ENCODE data around the gene BHLHE40. TPM values are rescaled to one million over a fixed set of nuclear protein-coding genes. Genes with fewer than 3 reads are reported as not detected.

Gene BHLHE40
- total and polyA plus RNA-seq, 2 donors = 21.9 to 30.1 TPM

DNA sequence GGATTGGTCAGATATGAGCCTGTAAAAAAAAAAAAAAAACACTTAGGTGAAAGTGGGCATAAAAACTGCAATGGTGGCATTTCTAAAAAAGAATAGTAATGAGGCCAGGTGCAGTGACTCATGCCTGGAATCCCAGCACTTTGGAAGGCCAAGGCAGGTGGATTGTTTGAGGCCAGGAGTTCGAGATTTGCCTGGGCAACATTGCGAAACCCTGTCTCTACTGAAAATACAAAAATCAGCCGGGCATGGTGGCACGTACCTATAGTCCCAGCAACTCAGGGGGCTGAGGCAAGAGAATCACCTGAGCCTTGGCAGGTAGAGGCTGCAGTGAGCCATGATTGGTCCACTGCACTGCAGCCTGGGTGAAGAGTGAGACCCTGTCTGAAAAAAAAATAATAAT is 38.3 kb upstream of the BHLHE40 start:
- H3K4me3 ChIP-seq (ENCODE audit: low read length in 2 of 2) = no peak overlapping the region
- no peaks in the 10 kb centered on the region for H3K4me1 ChIP-seq (ENCODE audit: control insufficient read depth in 2 of 2, insufficient read depth in 2 of 2, low read length in 2 of 2)
- no peaks in the 10 kb centered on the region for H3K9me3 ChIP-seq (ENCODE audit: control insufficient read depth in 2 of 2, insufficient read depth in 1 of 2, low read length in 1 of 2)
- H3K36me3 ChIP-seq (ENCODE audit: control insufficient read depth in 2 of 2, insufficient read depth in 2 of 2, low read length in 1 of 2) = no peaks in the 10 kb centered on the region
- no peak overlapping the region for H3K27ac ChIP-seq (ENCODE audit: low read depth in 1 of 2, low read length in 1 of 2)
- H3K27me3 ChIP-seq (ENCODE audit: control insufficient read depth in 2 of 2, insufficient read depth in 1 of 2, low read length in 1 of 2) = no peaks in the 10 kb centered on the region
- 98% methylated on average over 4 of the region's 4 CpGs for WGBS
- no peak for DNase-seq (ENCODE audit: low read depth in 6 of 9, low spot score in 9 of 9)

DNA sequence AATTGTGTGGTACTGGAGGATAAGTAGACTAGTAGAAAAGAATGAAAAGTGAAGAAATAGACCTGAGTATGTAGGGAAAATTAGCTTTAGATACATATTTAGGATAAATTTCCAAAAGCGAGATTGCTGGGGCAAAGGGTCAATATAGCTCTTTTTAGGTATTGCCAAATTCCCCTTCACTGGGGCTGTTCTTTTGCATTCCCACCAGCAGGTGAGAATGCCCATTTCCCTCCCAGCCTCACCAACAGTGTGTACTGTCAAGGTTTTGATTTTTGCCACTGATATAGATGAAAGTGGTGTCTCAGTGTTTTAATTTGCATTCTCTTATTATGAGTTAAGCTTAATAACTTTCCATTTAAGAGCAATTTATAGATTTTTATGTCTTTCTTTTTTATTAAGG is 35.7 kb upstream of the BHLHE40 start:
- no peaks in the 10 kb centered on the region for H3K9me3 ChIP-seq (ENCODE audit: control insufficient read depth in 2 of 2, insufficient read depth in 1 of 2, low read length in 1 of 2)
- no peaks in the 10 kb centered on the region for H3K27me3 ChIP-seq (ENCODE audit: control insufficient read depth in 2 of 2, insufficient read depth in 1 of 2, low read length in 1 of 2)
- DNase-seq (ENCODE audit: low read depth in 6 of 9, low spot score in 9 of 9) = no peak
- H3K4me1 ChIP-seq (ENCODE audit: control insufficient read depth in 2 of 2, insufficient read depth in 2 of 2, low read length in 2 of 2) = no peaks in the 10 kb centered on the region
- no peak overlapping the region for H3K27ac ChIP-seq (ENCODE audit: low read depth in 1 of 2, low read length in 1 of 2)
- H3K36me3 ChIP-seq (ENCODE audit: control insufficient read depth in 2 of 2, insufficient read depth in 2 of 2, low read length in 1 of 2) = no peaks in the 10 kb centered on the region
- WGBS = 97% methylated on average over 1 of the region's 1 CpG
- H3K4me3 ChIP-seq (ENCODE audit: low read length in 2 of 2) = no peak overlapping the region

GRCh38 chr3:4945324-4945723 is 33.9 kb upstream of the BHLHE40 start:
- Histone ChIP-seq H3K9me3 (ENCODE audit: control insufficient read depth in 2 of 2, insufficient read depth in 1 of 2, low read length in 1 of 2) (no peaks in the 10 kb centered on the region), H3K36me3 (ENCODE audit: control insufficient read depth in 2 of 2, insufficient read depth in 2 of 2, low read length in 1 of 2) (no peaks in the 10 kb centered on the region), H3K4me1 (ENCODE audit: control insufficient read depth in 2 of 2, insufficient read depth in 2 of 2, low read length in 2 of 2) (no peaks in the 10 kb centered on the region), H3K4me3 (ENCODE audit: low read length in 2 of 2) (no peak overlapping the region), H3K27me3 (ENCODE audit: control insufficient read depth in 2 of 2, insufficient read depth in 1 of 2, low read length in 1 of 2) (no peaks in the 10 kb centered on the region), H3K27ac (ENCODE audit: low read depth in 1 of 2, low read length in 1 of 2) (no peak overlapping the region)
- no peak for DNase-seq (ENCODE audit: low read depth in 6 of 9, low spot score in 9 of 9)
- WGBS = 97% methylated on average over 10 of the region's 10 CpGs

GRCh38 chr3:4947028-4947427 is 32.2 kb upstream of the BHLHE40 start:
- Histone ChIP-seq H3K27me3 (ENCODE audit: control insufficient read depth in 2 of 2, insufficient read depth in 1 of 2, low read length in 1 of 2) (no peaks in the 10 kb centered on the region), H3K27ac (ENCODE audit: low read depth in 1 of 2, low read length in 1 of 2) (no peak overlapping the region), H3K9me3 (ENCODE audit: control insufficient read depth in 2 of 2, insufficient read depth in 1 of 2, low read length in 1 of 2) (no peaks in the 10 kb centered on the region), H3K4me3 (ENCODE audit: low read length in 2 of 2) (no peak overlapping the region), H3K36me3 (ENCODE audit: control insufficient read depth in 2 of 2, insufficient read depth in 2 of 2, low read length in 1 of 2) (no peaks in the 10 kb centered on the region), H3K4me1 (ENCODE audit: control insufficient read depth in 2 of 2, insufficient read depth in 2 of 2, low read length in 2 of 2) (no peaks in the 10 kb centered on the region)
- WGBS = 98% methylated on average over 5 of the region's 5 CpGs
- DNase-seq (ENCODE audit: low read depth in 6 of 9, low spot score in 9 of 9) = no peak

DNA sequence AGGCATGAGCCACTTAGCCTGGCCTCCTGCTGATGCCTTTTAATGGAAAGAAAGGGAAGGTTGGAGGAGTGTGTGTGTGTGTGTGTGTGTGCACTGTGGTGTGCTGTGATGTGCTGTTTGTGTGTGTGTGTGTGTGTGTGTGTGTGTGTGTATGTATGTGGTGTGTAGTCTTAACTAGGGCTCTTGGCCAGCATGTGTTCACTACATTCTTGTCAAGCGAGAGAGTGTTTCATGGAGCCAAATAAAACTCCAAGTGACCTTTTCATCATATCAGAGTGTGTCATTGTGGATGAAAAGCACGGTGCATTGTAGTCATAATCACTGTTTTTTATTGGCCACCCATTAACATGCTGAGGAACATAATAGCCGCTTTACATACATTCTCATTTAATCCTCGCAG is 30.8 kb upstream of the BHLHE40 start:
- H3K9me3 ChIP-seq (ENCODE audit: control insufficient read depth in 2 of 2, insufficient read depth in 1 of 2, low read length in 1 of 2) = no peaks in the 10 kb centered on the region
- WGBS = 98% methylated on average over 4 of the region's 4 CpGs

DNA sequence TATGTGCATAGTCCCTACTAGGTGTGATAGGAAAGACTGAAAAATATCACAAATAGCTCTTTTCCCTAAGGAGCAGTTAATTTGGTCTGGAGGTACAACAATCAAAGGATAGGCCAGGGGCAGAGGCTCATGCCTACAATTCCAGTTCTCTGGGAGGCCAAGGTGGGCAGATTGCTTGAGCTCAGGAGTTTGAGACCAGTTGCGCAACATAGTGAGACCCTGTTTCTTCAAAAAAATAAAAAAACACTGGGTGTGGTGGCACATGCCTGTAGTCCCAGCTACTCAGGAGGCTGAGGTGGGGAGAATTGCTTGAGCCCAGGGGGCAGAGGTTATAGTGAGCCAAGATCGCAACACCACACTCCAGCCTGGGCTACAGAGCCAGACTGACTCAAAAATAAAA is 30.2 kb upstream of the BHLHE40 start:
- 98% methylated on average over 2 of the region's 2 CpGs for WGBS
- Histone ChIP-seq H3K4me3 (ENCODE audit: low read length in 2 of 2) (no peak overlapping the region), H3K36me3 (ENCODE audit: control insufficient read depth in 2 of 2, insufficient read depth in 2 of 2, low read length in 1 of 2) (no peaks in the 10 kb centered on the region), H3K4me1 (ENCODE audit: control insufficient read depth in 2 of 2, insufficient read depth in 2 of 2, low read length in 2 of 2) (no peaks in the 10 kb centered on the region), H3K27ac (ENCODE audit: low read depth in 1 of 2, low read length in 1 of 2) (no peak overlapping the region), H3K27me3 (ENCODE audit: control insufficient read depth in 2 of 2, insufficient read depth in 1 of 2, low read length in 1 of 2) (no peaks in the 10 kb centered on the region), H3K9me3 (ENCODE audit: control insufficient read depth in 2 of 2, insufficient read depth in 1 of 2, low read length in 1 of 2) (no peaks in the 10 kb centered on the region)
- DNase-seq (ENCODE audit: low read depth in 6 of 9, low spot score in 9 of 9) = no peak

More for the DNA sequence above, 30.8 kb upstream of the BHLHE40 start:
- Histone ChIP-seq H3K36me3 (ENCODE audit: control insufficient read depth in 2 of 2, insufficient read depth in 2 of 2, low read length in 1 of 2) (no peaks in the 10 kb centered on the region), H3K4me3 (ENCODE audit: low read length in 2 of 2) (no peak overlapping the region), H3K27me3 (ENCODE audit: control insufficient read depth in 2 of 2, insufficient read depth in 1 of 2, low read length in 1 of 2) (no peaks in the 10 kb centered on the region), H3K27ac (ENCODE audit: low read depth in 1 of 2, low read length in 1 of 2) (no peak overlapping the region), H3K4me1 (ENCODE audit: control insufficient read depth in 2 of 2, insufficient read depth in 2 of 2, low read length in 2 of 2) (no peaks in the 10 kb centered on the region)
- no peak for DNase-seq (ENCODE audit: low read depth in 6 of 9, low spot score in 9 of 9)

DNA sequence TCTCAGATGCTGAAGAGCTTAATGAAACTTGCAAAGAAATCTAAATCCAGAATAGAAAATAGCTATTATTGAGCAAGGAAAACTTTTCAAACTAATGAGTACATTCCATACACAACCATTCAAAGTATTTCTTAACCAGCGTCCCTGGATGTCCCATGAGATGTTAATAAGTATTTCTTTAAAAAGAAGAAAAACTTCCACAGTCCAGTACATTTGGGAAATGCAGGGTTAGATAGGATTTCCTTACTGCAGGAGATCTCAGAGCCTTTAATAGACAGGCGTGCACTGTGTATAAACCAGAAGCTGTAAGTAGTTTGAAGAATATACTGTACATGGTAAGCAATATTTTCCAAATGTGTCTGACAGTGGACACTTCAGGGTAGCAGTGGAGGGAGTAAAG is 29.6 kb upstream of the BHLHE40 start:
- Histone ChIP-seq H3K27ac (ENCODE audit: low read depth in 1 of 2, low read length in 1 of 2) (no peak overlapping the region), H3K4me1 (ENCODE audit: control insufficient read depth in 2 of 2, insufficient read depth in 2 of 2, low read length in 2 of 2) (no peaks in the 10 kb centered on the region), H3K27me3 (ENCODE audit: control insufficient read depth in 2 of 2, insufficient read depth in 1 of 2, low read length in 1 of 2) (no peaks in the 10 kb centered on the region), H3K4me3 (ENCODE audit: low read length in 2 of 2) (no peak overlapping the region), H3K9me3 (ENCODE audit: control insufficient read depth in 2 of 2, insufficient read depth in 1 of 2, low read length in 1 of 2) (no peaks in the 10 kb centered on the region), H3K36me3 (ENCODE audit: control insufficient read depth in 2 of 2, insufficient read depth in 2 of 2, low read length in 1 of 2) (no peaks in the 10 kb centered on the region)
- DNase-seq (ENCODE audit: low read depth in 6 of 9, low spot score in 9 of 9) = no peak
- WGBS = 91% methylated on average over 2 of the region's 2 CpGs

- H3K4me3 ChIP-seq (ENCODE audit: low read length in 2 of 2) = no peak overlapping the region
- H3K27me3 ChIP-seq (ENCODE audit: control insufficient read depth in 2 of 2, insufficient read depth in 1 of 2, low read length in 1 of 2) = no peaks in the 10 kb centered on the region
- no peak overlapping the region for H3K27ac ChIP-seq (ENCODE audit: low read depth in 1 of 2, low read length in 1 of 2)
- no peaks in the 10 kb centered on the region for H3K36me3 ChIP-seq (ENCODE audit: control insufficient read depth in 2 of 2, insufficient read depth in 2 of 2, low read length in 1 of 2)
- no peaks in the 10 kb centered on the region for H3K4me1 ChIP-seq (ENCODE audit: control insufficient read depth in 2 of 2, insufficient read depth in 2 of 2, low read length in 2 of 2)
- no peak for DNase-seq (ENCODE audit: low read depth in 6 of 9, low spot score in 9 of 9)
- no peaks in the 10 kb centered on the region for H3K9me3 ChIP-seq (ENCODE audit: control insufficient read depth in 2 of 2, insufficient read depth in 1 of 2, low read length in 1 of 2)
- 95% methylated on average over 4 of the region's 4 CpGs for WGBS
Measured at GRCh38 chr3:4950351-4950784, 28.9 kb upstream of the BHLHE40 start.

- Histone ChIP-seq H3K27me3 (ENCODE audit: control insufficient read depth in 2 of 2, insufficient read depth in 1 of 2, low read length in 1 of 2) (no peaks in the 10 kb centered on the region), H3K4me1 (ENCODE audit: control insufficient read depth in 2 of 2, insufficient read depth in 2 of 2, low read length in 2 of 2) (no peaks in the 10 kb centered on the region), H3K9me3 (ENCODE audit: control insufficient read depth in 2 of 2, insufficient read depth in 1 of 2, low read length in 1 of 2) (no peaks in the 10 kb centered on the region), H3K4me3 (ENCODE audit: low read length in 2 of 2) (no peak overlapping the region), H3K36me3 (ENCODE audit: control insufficient read depth in 2 of 2, insufficient read depth in 2 of 2, low read length in 1 of 2) (no peaks in the 10 kb centered on the region), H3K27ac (ENCODE audit: low read depth in 1 of 2, low read length in 1 of 2) (no peak overlapping the region)
- WGBS = 97% methylated on average over 8 of the region's 8 CpGs
- DNase-seq (ENCODE audit: low read depth in 6 of 9, low spot score in 9 of 9) = no peak
Measured at GRCh38 chr3:4950948-4951347, 28.3 kb upstream of the BHLHE40 start.

GRCh38 chr3:4953119-4953518 is 26.1 kb upstream of the BHLHE40 start:
- H3K9me3 ChIP-seq (ENCODE audit: control insufficient read depth in 2 of 2, insufficient read depth in 1 of 2, low read length in 1 of 2) = peaks cover 0 to 3% of the 10 kb centered on the region in 2 donors
- WGBS = 94% methylated on average over 2 of the region's 2 CpGs

More at GRCh38 chr3:4953119-4953518, 26.1 kb upstream of the BHLHE40 start:
- Histone ChIP-seq H3K4me3 (ENCODE audit: low read length in 2 of 2) (no peak overlapping the region), H3K27ac (ENCODE audit: low read depth in 1 of 2, low read length in 1 of 2) (no peak overlapping the region), H3K36me3 (ENCODE audit: control insufficient read depth in 2 of 2, insufficient read depth in 2 of 2, low read length in 1 of 2) (no peaks in the 10 kb centered on the region), H3K27me3 (ENCODE audit: control insufficient read depth in 2 of 2, insufficient read depth in 1 of 2, low read length in 1 of 2) (no peaks in the 10 kb centered on the region), H3K4me1 (ENCODE audit: control insufficient read depth in 2 of 2, insufficient read depth in 2 of 2, low read length in 2 of 2) (no peaks in the 10 kb centered on the region)
- DNase-seq (ENCODE audit: low read depth in 6 of 9, low spot score in 9 of 9) = no peak
